NCI-H82 treated with DMSO at 0.1 percent for 48 hours (cell line): ENCODE data around the gene RPA1.

ENCODE experiments used
- DNase-seq: peaks from one replicate; lab custom pipeline; 2025; ENCODE audit not compliant: unreplicated experiment; lab: John Stamatoyannopoulos, UW

RPA1 gene

DNA sequence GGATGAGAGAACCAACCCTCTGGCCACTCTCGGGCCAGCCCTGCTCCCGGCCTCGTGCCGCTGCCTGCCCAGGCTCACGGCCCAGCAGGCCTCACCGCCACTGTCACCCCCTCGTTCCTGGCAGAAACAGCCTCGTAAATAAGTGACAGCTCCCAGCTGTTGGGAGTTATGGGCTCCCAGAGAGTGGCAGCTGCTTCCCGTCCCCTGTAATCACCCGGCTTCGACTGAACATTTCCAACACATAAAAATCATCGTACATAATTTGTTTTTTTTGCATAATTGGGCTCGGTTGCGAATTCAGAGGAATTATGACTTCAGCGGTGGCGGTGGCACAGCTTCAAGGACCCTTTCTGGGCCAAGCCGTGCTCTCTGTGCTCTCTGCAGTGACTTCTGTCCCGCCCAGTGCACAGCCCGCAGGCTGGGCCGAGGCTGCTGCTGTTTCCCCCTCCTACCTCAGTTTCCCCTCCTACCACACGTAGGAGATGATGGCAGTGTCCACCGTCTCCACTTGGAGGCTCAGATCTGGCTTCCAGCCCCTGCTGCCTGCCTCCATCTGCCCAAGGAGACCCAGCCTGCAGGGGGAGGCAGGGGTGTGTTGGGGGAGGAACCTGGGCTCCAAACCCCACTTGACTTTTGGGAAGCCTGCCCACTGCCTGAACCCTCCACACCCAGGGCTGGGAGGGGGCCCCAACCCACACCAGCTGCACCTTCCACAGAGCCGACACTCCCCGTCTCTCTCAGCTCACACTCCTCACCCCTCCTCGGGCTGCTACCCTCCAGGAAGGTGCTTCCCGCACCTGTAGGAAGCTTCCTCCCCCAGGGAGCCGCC is 110.4 kb downstream of the RPA1 start:
- peak; percentile 32 for DNase-seq

DNA sequence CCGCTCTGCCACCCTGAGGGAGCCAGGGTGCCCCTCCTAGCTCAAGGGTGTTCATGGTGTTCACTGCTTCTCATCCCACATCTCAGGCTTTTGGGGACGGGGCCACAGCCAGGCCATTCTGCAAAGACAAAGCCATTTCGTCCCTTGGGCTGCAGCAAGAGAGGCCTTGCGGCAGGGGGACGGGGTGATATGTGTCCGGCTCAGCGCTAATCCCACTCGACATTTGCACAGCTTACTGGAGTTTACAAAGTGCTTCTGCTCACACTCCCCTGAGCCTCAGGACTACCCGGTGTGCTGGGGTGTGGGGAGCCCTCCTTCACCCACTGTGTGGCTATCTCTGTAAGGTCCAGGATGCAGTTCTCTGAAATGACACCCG is 111.0 kb downstream of the RPA1 start:
- DNase-seq: no peak

DNA sequence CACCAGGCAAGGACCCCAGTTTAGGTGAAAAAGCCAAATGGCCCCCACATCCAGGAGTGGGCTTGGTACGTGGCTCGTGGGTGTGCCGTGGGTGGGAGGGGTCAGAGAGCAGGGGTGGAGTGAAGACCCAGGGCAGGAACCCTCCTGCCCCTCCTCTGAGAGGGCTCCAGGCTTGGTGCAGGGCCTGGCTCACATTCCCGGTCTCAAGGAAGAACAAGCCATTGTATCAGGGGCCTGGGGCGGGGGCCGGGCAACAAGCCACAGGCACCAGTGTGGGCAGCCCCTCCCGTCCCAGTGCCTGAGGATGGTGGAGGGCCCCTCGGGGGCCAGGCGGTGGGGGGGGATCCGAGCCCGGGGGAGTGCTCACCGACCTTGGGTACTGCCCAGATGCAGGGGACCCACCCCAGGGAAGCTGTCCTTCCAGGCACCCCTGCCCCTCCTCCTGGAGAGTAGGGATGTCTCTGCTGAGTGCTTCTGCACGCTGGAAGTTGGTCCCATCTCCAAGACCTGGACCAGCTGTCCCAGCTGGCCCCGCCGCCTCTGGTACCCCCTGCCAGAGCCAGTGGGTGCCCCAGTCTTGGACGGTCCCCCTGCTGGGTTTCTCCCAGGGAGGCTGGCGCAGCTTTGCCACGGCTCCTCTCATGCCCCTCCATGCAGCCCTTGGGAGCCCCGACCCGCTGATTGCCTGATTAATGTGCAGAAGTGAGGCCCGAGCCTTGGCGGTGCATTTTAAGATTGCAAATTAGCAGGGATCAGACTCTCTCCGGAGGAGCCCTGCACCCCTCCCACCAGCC is 111.7 kb downstream of the RPA1 start:
- no peak for DNase-seq

DNA sequence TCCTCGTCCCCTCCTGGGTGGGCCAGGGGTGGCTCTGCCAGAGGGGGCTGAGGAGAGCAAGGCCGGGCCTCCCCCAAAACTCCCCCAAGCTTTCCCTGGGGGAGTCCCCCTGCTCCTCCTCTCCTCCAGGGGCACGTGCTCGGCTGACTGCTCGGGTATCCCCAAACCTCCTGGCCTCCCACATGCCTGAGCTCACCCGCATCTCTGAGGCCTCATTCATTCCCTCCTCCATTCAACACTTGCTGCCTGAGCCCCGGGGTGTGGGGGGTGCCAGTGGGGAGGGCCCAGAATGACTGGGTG is 112.2 kb downstream of the RPA1 start:
- DNase-seq: no peak

DNA sequence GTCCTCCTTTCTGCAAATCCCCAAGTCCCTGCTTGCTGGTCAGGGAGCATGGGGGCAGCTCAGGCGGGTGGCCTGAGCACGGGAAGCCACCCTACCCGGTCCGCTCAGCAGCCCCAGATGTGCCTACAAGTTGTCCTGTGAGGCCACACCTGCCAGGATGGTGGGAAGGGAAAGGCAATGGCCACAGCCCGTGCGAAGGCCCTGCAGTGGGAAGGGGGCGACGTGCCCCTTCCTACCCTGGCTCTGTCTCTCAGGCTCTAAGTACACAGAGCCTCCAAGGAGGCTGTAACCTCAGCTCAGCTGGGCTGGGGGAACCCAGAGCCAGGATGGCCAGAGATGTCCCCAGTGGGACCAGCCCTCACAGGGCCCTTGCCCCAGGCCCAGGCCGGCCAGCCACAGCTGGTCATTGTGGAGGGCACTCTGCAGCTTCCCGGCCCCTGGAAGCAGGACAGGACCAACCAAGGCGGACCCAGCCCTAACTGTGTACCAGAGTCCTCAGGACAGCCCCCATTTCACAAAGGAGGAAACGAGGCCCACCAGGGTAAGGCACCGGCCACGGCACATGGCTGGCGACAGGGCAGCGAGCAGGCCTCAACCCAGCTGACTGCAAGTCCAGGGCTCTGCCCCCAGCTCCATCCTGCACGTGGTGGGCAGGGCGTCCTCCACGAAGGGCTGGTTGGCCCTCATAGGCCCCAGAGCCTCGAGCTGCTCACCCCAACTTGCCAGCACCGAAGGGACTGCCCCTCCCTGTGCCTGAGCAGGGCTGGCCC is 113.0 kb downstream of the RPA1 start:
- DNase-seq: no peak

DNA sequence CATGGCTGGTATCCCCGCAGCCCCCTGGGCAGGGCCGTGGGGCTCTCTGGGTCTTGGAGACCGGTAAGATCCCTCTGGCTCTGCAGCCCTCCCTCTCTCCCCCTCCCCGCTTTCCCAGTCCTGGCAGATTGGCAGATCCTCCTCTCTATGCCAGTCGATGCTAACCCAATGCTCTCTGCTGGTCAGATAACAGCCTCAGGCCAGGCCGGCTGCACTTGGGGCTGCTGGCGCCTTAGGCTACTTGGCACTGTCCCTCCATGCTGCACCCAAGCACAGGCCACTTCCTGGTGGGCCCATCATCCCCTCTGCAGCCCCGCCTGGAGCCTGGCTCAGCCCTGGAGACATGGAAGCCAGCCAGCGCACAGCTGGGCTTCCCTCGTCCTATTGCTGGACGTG is 113.6 kb downstream of the RPA1 start:
- no peak for DNase-seq

DNA sequence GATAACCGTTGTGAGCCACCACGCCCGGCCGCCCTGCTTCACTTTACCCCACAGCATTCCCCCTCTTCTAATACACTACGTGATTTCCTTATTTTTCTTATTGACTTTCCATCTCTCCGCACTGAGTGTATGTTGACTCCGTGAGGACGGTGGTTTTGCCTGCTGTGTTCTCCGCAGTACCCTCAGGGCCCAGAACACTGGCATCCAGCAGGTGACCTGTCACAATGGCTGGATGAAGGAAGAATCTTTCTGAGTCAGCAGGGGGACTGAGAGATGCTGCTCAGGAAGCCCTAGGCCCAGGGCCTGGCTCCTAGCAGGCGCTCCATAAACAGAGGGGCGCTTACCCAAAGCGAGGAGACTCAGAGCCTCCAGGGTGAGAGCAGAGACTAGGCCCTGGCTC is 115.8 kb downstream of the RPA1 start:
- DNase-seq: no peak

DNA sequence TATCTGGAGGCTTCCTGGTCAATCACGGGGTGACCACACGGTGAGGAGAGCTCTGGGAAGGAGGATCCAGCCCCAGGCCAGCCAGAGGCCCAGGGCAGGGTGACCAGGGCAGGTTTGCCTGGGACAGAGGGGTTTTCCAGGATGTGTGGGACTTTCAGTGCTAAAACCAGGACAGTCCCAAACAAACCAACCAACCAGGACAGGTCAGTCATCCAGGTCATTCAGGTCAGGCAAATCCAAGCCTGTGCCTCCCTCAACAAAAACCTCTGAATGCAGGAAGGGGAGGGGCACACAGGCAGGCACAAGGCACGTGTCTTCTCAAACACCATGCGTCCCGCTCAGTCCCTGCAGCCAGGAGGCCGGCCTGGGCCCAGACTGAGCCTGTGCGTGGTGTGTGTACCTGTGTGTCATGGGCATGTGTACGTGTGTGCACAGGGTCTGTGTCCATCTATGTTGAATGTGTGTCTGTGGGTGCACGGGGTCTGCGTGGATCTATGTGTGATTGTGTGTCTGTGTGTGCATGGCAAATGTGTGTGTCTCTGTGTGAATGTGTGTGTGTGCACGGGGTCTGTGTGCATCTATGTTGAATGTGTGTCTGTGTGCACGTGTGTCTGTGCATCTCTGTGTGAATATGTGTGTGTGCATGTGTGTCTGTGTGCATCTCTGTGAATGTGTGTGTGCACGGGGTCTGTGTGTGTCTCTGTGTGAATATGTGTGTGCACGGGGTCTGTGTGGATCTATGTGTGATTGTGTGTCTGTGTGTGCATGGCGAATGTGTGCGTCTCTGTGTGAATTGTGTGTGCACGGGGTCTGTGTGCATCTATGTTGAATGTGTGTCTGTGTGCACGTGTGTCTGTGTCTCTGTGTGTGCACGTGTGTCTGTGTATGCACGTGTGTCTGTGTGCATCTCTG is 116.5 kb downstream of the RPA1 start:
- DNase-seq: no peak

DNA sequence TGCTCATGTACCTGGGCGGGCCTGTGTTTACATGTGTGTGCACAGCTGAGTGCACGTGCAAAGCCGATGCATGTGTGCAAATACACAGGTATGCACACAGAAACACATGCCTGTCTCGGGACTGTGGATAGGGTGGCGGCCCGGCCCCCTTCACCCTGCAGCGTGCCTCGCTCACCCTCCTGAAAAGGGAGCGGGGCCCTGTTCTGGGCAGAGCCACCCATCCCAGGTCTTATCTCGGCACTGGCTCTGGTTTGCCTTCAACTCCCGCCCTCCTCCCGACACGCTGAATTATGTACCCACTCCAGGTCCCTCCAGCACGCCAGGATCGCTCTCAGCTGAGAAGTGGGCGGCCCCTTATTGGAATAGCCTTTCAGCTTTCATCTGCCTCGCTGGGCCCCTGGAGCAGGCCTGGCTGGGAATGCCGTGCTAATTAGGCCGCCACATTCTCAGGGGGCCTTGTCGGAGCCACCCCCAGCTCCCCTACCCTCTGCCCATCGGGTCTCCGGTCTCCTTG is 117.5 kb downstream of the RPA1 start:
- no peak for DNase-seq

DNA sequence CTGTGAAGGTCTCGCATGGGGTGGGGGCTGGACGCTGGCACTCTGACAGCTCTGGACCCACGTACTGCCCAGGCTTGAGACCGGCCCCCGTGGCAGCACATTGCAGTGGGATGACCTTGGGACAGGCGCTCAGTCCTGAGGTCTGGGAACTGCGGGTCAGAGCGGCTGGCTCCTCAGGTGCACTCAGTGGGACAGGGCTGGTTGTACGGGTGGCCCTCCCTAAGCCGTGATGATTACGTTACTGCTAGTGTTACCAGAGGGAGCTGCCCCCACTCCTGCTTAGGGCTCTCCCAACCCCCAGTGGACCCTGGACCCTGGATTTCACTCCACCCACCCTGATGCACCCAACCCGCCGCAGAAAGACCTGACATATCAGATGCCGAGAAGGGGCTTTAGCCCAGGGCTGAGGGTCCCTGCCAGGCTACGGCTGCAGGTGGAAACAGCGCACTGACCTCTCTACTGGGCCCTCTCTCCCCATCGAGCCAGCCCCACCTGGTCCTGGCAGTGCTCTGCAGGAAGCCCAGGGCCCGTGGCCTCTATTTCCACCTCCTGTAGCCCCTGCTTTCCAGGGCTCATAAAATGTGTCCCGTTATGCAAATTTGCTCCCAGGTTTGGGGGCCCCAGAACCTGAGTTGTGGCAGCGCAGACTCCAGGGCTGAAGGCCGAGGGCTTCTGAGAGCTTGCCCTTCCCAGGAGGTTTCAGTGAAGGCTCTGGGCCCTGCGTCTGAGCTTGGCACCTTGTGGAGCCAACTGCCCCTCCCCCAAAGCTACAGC is 118.1 kb downstream of the RPA1 start:
- no peak for DNase-seq

DNA sequence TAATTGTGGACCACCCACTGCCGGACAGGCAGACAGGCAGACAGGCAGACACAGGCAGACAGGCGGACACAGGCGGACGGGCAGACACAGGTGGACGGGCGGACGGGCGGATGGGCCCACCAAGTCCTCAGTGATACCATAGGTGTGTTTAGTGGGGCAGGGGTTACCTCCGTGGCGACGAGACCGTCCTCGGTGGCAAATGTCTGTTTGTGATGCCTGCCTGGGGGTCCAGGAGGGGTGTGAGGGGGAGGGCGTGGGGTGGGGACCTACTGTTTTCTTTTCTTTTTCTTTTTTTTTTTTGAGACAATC is 118.7 kb downstream of the RPA1 start:
- DNase-seq: no peak
